NCI-H1694 (cell line): ENCODE measurements around the gene SOBP.
"Not testable (repeated sequence)": the region's sequence is repeated elsewhere in the genome, so short reads cannot be mapped to it uniquely, and the experiment has no call there.

Experiments used
- DNase-seq: peaks from one replicate; lab custom pipeline; 2025; lab: John Stamatoyannopoulos, UW

SOBP gene, protein sequence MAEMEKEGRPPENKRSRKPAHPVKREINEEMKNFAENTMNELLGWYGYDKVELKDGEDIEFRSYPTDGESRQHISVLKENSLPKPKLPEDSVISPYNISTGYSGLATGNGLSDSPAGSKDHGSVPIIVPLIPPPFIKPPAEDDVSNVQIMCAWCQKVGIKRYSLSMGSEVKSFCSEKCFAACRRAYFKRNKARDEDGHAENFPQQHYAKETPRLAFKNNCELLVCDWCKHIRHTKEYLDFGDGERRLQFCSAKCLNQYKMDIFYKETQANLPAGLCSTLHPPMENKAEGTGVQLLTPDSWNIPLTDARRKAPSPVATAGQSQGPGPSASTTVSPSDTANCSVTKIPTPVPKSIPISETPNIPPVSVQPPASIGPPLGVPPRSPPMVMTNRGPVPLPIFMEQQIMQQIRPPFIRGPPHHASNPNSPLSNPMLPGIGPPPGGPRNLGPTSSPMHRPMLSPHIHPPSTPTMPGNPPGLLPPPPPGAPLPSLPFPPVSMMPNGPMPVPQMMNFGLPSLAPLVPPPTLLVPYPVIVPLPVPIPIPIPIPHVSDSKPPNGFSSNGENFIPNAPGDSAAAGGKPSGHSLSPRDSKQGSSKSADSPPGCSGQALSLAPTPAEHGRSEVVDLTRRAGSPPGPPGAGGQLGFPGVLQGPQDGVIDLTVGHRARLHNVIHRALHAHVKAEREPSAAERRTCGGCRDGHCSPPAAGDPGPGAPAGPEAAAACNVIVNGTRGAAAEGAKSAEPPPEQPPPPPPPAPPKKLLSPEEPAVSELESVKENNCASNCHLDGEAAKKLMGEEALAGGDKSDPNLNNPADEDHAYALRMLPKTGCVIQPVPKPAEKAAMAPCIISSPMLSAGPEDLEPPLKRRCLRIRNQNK

GRCh38 chr6:107489636-107490565 lies at the start of gene SOBP:
Gene SOBP (plus strand): TSS chr6:107490117. CDS start chr6:107490617, 500 bp downstream.
- peak; percentile 28 for DNase-seq

GRCh38 chr6:107440936-107441335 lies 49.0 kb upstream of the SOBP start:
- DNase-seq: no peak

- DNase-seq: no peak
Observed at GRCh38 chr6:107441682-107442081, 48.2 kb upstream of the SOBP start.

GRCh38 chr6:107442938-107443607 lies 46.8 kb upstream of the SOBP start:
- no peak for DNase-seq

- DNase-seq: no peak
Observed at GRCh38 chr6:107443608-107444267, 46.2 kb upstream of the SOBP start.

DNA sequence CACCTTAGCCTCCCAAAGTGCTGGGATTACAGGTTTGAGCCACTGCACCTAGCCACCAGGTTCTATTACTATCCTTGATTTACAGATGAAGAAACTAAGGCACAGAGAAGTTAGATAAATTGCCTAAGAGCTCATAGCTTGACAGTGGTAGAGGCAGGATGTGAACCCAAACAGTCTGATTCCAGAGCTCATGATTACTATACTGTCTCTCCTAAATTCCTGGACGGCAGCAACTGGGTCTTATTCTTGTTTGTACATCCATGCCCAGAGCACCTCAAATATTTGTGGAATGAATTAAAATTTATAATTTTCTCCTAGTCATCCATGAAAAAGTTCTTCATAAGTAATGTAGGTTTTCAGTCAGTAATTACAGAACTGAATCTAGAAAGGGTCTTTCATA lies 45.6 kb upstream of the SOBP start:
- no peak for DNase-seq

GRCh38 chr6:107447663-107448216 lies 42.2 kb upstream of the SOBP start:
- no peak for DNase-seq

GRCh38 chr6:107448776-107449175 lies 41.1 kb upstream of the SOBP start:
- no peak for DNase-seq

DNA sequence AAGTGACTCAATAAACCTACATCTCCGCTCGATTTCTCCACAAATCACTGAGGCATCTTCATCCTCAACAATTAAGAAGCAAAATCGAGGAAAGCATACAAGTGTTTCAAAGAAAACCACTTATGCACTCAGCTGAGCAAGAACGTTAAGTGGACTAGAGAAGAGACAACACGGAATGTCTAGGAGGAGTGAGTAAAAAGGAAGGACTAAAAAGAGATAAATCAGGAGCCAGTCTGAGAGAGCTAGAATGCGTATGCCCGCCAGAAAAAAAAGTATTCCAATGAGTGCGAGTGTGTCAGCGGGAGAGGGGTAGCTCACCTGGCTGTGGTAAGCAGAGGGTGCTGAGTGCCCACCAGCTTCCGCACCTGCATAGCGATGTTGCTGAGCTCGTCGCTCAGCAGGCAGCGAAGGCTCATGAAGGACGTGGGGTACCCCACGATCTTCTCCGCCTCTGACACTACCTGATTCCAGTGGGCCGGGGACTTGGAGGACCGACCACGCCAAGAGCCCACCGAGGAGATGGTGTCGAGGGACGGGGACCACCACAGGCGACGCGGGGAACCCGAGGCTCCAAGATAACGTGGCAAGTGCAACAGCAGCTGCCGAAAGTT lies 31.1 kb upstream of the SOBP start:
- no peak for DNase-seq

- DNase-seq: peak; percentile 94
Observed at GRCh38 chr6:107459283-107460082, 30.4 kb upstream of the SOBP start, which contains the start of gene PDSS2. Gene PDSS2 (minus strand): TSS chr6:107459564. CDS start chr6:107459285, 279 bp downstream.

GRCh38 chr6:107460083-107460631 lies 29.8 kb upstream of the SOBP start:
- DNase-seq: no peak

DNA sequence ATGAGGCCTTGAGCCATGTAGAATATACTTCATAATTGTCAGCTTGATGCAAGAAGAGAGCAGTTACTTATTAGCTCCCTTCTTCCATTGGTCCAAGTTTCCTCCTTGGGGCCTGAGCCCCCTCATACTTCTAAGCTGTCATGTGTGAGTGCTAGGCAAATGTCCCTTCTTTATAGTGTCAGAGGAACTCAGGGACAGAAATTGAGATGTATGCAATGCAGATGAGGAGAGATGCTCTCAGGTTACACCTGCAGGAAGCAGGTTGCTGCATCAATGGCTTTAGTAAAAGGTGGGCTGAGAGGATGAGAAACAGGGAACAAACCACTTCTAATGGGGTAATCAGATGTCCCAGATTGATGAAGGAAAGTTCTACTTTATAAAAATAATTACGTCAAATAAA lies 23.9 kb upstream of the SOBP start:
- DNase-seq: no peak

GRCh38 chr6:107470364-107470763 lies 19.6 kb upstream of the SOBP start:
- DNase-seq: no peak

DNA sequence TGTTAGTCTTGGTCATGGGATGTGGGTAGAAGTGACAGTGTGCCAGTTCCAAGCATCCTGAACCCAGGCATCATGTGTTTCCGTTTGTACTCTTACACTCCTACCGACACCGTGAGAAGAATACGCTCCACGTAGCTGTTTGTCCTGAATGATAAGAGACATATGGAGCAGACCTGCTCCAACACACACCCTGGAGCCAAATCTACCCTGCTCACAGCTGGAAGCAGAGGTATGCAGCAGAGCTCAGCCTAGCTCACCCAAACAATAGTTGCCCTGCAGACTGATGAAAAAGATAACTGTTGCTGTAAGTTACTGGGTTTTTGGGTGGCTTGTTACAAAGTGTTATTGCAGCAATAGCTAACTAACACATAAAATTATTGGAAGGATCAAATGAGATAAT lies 16.3 kb upstream of the SOBP start:
- DNase-seq: no peak

DNA sequence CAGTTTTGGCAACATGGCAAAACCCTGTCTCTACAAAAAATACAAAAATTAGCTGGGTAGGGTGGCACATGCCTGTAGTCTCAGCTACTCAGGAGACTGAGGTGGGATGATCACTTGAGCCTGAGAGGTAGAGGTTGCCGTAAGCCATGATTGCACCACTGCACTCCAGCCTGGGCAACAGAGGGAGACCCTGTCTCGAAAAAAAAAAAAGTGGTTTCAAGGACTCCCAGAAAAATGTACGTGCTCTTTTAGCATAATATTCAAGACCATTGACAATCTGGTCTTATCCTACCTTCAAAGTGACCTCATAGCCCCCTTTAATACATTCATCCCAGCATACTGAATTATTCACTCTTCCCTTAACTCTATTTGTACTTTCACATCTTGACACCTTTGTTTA lies 14.6 kb upstream of the SOBP start:
- not testable (repeated sequence) for DNase-seq

GRCh38 chr6:107475826-107476225 lies 14.1 kb upstream of the SOBP start:
- not testable (repeated sequence) for DNase-seq

GRCh38 chr6:107479089-107479690 lies 10.7 kb upstream of the SOBP start:
- DNase-seq: no peak

DNA sequence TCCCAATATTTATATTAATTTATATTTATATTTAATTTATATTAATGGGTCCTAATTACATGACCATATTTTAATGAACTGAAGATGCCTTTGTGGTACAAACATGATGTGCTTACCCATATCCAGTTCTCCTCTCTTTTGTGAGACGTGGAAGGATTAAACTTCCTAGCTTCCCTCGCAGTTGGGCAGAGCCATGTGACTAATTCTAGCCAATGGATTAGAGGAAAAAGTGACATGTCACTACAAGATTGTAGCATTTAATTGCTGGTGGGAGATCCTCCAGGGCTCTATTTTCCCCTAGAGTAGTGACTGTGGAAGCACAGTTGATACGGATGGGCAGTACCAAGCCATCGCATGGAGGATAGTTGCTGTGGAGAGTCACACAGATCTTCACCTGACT lies 4.8 kb upstream of the SOBP start:
- DNase-seq: no peak
